ENCODE results near the gene ITLN1. TPM values are rescaled to one million over a fixed set of nuclear protein-coding genes. Genes with fewer than 3 reads are reported as not detected.
"Not testable (repeated sequence)": the region's sequence is repeated elsewhere in the genome, so short reads cannot be mapped to it uniquely, and the experiment has no call there.

The ITLN1 gene
- polyA plus RNA-seq, 1 experiment = not detected

- Histone ChIP-seq H3K4me3 (ENCODE audit: low read depth, low read length) (no peak overlapping the region), H3K27me3 (ENCODE audit: control insufficient read depth, insufficient read depth, low read length) (no peaks in the 10 kb centered on the region; the same call in 1 of the 2 replicates), H3K36me3 (ENCODE audit: control insufficient read depth, insufficient read depth, low read length) (no peaks in the 10 kb centered on the region)
- POLR2A ChIA-PET = interaction anchor here (0.5 kb wide), 1 partner anchor 86 kb away, joined by 3 read pairs; no protein-coding TSS in a partner anchor
- DNase-seq (ENCODE audit: low read depth) = no peak
- no peak for TF ChIP-seq CTCF (IDR thresholded peaks at IDR 0.05; ENCODE audit: insufficient read depth, low read depth, low read length)
- CTCF ChIA-PET = no interaction called here
These were observed 20.0 kb upstream of the ITLN1 start for GRCh38 chr1:160904783-160905616.

DNA sequence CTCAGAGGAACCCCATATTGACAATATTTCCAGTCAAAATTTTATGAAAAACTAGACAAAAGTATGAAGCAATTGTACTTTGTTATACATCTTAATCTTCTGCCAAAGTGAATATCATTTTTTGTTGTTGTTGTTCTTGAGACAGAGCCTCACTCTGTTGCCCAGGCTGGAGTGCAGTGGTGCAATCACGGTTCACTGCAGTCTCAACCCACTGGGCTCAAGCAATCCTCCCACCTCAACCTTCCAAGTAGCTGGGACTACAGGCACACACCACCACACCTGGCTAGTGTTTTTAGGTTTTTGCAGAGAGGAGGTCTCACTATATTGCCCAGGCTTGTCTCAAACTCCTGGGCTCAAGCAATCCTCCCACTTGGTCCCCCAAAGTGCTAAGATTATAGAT is 17.3 kb upstream of the ITLN1 start:
- DNase-seq (ENCODE audit: low read depth); POLR2A ChIA-PET; CTCF ChIA-PET: not testable (repeated sequence)

DNA sequence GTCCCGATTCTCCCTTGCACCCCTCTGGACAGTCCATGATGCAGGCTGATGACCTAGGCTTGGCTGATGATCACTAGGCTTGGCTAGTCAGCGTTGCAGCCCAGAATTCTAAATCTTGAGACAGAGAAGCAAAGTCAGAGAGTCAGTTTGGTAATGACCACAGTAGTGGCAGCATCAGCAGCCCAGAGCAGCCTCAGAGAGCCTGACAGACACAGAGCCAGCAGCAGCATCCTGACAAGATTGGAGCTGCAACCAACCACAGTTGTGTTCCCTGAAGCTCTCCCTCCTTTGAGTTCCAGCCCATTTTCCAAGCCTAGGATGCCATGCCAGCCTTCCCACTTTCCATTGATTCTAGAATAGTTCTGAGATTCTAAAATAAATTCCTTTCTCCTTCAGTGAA is 16.8 kb upstream of the ITLN1 start:
- no peak for DNase-seq (ENCODE audit: low read depth)
- POLR2A ChIA-PET = no interaction called here
- CTCF ChIA-PET = no interaction called here
- TF ChIP-seq CTCF (IDR thresholded peaks at IDR 0.05; ENCODE audit: insufficient read depth, low read depth, low read length) = no peak
- Histone ChIP-seq H3K4me3 (ENCODE audit: low read depth, low read length) (no peak overlapping the region), H3K27me3 (ENCODE audit: control insufficient read depth, insufficient read depth, low read length) (no peaks in the 10 kb centered on the region), H3K36me3 (ENCODE audit: control insufficient read depth, insufficient read depth, low read length) (no peaks in the 10 kb centered on the region)

More for the DNA sequence above, 17.3 kb upstream of the ITLN1 start:
- not testable (repeated sequence) for H3K27me3 ChIP-seq (ENCODE audit: control insufficient read depth, insufficient read depth, low read length); H3K36me3 ChIP-seq (ENCODE audit: control insufficient read depth, insufficient read depth, low read length); H3K4me3 ChIP-seq (ENCODE audit: low read depth, low read length)

DNA sequence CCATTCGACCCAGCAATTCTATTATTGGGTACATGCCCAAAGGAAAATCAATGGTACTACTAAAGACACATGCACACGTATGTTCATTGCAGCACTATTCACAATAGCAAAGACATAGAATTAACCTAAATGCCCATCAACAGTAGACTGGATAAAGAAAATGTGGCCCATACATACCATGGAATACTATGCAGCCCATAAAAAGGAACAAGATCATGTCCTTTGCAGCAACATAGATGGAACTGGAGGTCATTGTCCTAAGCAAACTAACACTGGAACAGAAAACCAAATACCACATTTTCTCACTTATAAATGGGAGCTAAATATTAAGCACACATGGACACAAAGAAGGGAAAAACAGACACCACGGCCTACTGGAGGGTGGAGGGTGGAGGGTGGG is 15.7 kb upstream of the ITLN1 start:
- H3K36me3 ChIP-seq (ENCODE audit: control insufficient read depth, insufficient read depth, low read length); H3K4me3 ChIP-seq (ENCODE audit: low read depth, low read length); DNase-seq (ENCODE audit: low read depth); CTCF ChIA-PET; POLR2A ChIA-PET; H3K27me3 ChIP-seq (ENCODE audit: control insufficient read depth, insufficient read depth, low read length): not testable (repeated sequence)

- H3K36me3 ChIP-seq (ENCODE audit: control insufficient read depth, insufficient read depth, low read length); H3K27me3 ChIP-seq (ENCODE audit: control insufficient read depth, insufficient read depth, low read length); H3K4me3 ChIP-seq (ENCODE audit: low read depth, low read length); POLR2A ChIA-PET; CTCF ChIA-PET; DNase-seq (ENCODE audit: low read depth): not testable (repeated sequence)
These were observed 9.6 kb upstream of the ITLN1 start for GRCh38 chr1:160894368-160895135.

DNA sequence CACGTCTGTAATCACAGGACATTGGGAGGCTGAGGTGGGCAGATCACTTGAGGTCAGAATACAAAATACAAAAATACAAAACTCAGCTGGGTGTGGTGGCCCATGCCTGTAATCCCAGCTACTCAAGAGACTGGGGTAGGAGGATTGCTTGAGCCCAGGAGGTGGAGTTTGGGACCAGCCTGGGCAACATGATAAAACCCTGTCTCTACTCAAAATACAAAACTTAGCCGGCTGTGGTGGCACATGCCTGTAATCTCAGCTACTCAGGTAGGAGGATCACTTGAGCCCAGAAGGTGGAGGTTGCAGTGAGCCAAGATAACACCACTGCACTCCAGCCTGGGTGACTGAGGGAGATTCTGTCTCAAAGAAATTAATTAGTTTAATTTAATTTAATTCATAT is 6.5 kb upstream of the ITLN1 start:
- DNase-seq (ENCODE audit: low read depth) = no peak
- ChIA-PET CTCF (no interaction called here), POLR2A (no interaction called here)
- H3K27me3 ChIP-seq (ENCODE audit: control insufficient read depth, insufficient read depth, low read length) = no peaks in the 10 kb centered on the region
- TF ChIP-seq CTCF (IDR thresholded peaks at IDR 0.05; ENCODE audit: insufficient read depth, low read depth, low read length) = no peak
- H3K36me3 ChIP-seq (ENCODE audit: control insufficient read depth, insufficient read depth, low read length) = no peaks in the 10 kb centered on the region
- H3K4me3 ChIP-seq (ENCODE audit: low read depth, low read length) = no peak overlapping the region

Data from BJ (cell line).